ENCODE results near the gene CDR2.
"Not testable (repeated sequence)": the region's sequence is repeated elsewhere in the genome, so short reads cannot be mapped to it uniquely, and the experiment has no call there.

The CDR2 gene

GRCh38 chr16:22374311-22375116 lies at the start of gene CDR2:
Gene CDR2 (minus strand): TSS chr16:22374619. CDS start chr16:22374309, 310 bp downstream.
- Mint-ChIP-seq H3K4me3 (peak within 1 kb of the TSS; percentile 98), H3K9me3 (no peaks in the 10 kb centered on the region), H3K4me1 (peaks cover 46% of the 10 kb centered on the region), H3K27me3 (no peaks in the 10 kb centered on the region), H3K36me3 (ENCODE audit: low read depth) (peaks cover 17% of the 10 kb centered on the region), H3K27ac (peak within 1 kb of the TSS; percentile 92)
- peak; percentile 97 for DNase-seq
- ATAC-seq = peak; percentile 96

GRCh38 chr16:22423716-22424115 lies 49.3 kb upstream of the CDR2 start:
- H3K36me3 Mint-ChIP-seq (ENCODE audit: low read depth) = peaks cover 25% of the 10 kb centered on the region
- no peak for ATAC-seq
- H3K4me1 Mint-ChIP-seq = no peaks in the 10 kb centered on the region
- no peak overlapping the region for H3K4me3 Mint-ChIP-seq
- DNase-seq = no peak
- H3K27ac Mint-ChIP-seq = no peak overlapping the region
- H3K9me3 Mint-ChIP-seq = no peaks in the 10 kb centered on the region
- no peaks in the 10 kb centered on the region for H3K27me3 Mint-ChIP-seq

GRCh38 chr16:22421136-22421535 lies 46.7 kb upstream of the CDR2 start:
- Mint-ChIP-seq H3K27ac (no peak overlapping the region), H3K9me3 (no peaks in the 10 kb centered on the region), H3K4me3 (no peak overlapping the region), H3K36me3 (ENCODE audit: low read depth) (peaks cover 27% of the 10 kb centered on the region), H3K4me1 (no peaks in the 10 kb centered on the region), H3K27me3 (no peaks in the 10 kb centered on the region)
- ATAC-seq = no peak
- DNase-seq = no peak

GRCh38 chr16:22420606-22421135 lies 46.3 kb upstream of the CDR2 start:
- no peak for ATAC-seq
- no peak overlapping the region for H3K27ac Mint-ChIP-seq
- no peaks in the 10 kb centered on the region for H3K27me3 Mint-ChIP-seq
- no peaks in the 10 kb centered on the region for H3K9me3 Mint-ChIP-seq
- H3K4me3 Mint-ChIP-seq = no peak overlapping the region
- no peaks in the 10 kb centered on the region for H3K4me1 Mint-ChIP-seq
- DNase-seq = no peak
- H3K36me3 Mint-ChIP-seq (ENCODE audit: low read depth) = peaks cover 30% of the 10 kb centered on the region

- no peaks in the 10 kb centered on the region for H3K9me3 Mint-ChIP-seq
- H3K27ac Mint-ChIP-seq = no peak overlapping the region
- DNase-seq (no peak), ATAC-seq (no peak)
- peaks cover 31% of the 10 kb centered on the region for H3K36me3 Mint-ChIP-seq (ENCODE audit: low read depth)
- no peak overlapping the region for H3K4me3 Mint-ChIP-seq
- no peaks in the 10 kb centered on the region for H3K4me1 Mint-ChIP-seq
- no peaks in the 10 kb centered on the region for H3K27me3 Mint-ChIP-seq
Observed at GRCh38 chr16:22419908-22420307, 45.5 kb upstream of the CDR2 start.

- Mint-ChIP-seq H3K27me3 (no peaks in the 10 kb centered on the region), H3K27ac (no peak overlapping the region), H3K4me3 (no peak overlapping the region), H3K9me3 (no peaks in the 10 kb centered on the region), H3K36me3 (ENCODE audit: low read depth) (peaks cover 24% of the 10 kb centered on the region), H3K4me1 (no peaks in the 10 kb centered on the region)
- no peak for DNase-seq
- ATAC-seq = no peak
Observed at GRCh38 chr16:22418826-22419225, 44.4 kb upstream of the CDR2 start.

- H3K36me3 Mint-ChIP-seq (ENCODE audit: low read depth) = peaks cover 20% of the 10 kb centered on the region
- H3K27me3 Mint-ChIP-seq, H3K4me3 Mint-ChIP-seq, DNase-seq, ATAC-seq, H3K9me3 Mint-ChIP-seq, H3K4me1 Mint-ChIP-seq, H3K27ac Mint-ChIP-seq: not testable (repeated sequence)
Observed at GRCh38 chr16:22417798-22418197, 43.4 kb upstream of the CDR2 start.

GRCh38 chr16:22417019-22417418 lies 42.6 kb upstream of the CDR2 start:
- peaks cover 20% of the 10 kb centered on the region for H3K36me3 Mint-ChIP-seq (ENCODE audit: low read depth)
- no peak overlapping the region for H3K4me3 Mint-ChIP-seq
- no peaks in the 10 kb centered on the region for H3K9me3 Mint-ChIP-seq
- no peaks in the 10 kb centered on the region for H3K27me3 Mint-ChIP-seq
- no peak for DNase-seq
- no peak overlapping the region for H3K27ac Mint-ChIP-seq
- no peak for ATAC-seq
- H3K4me1 Mint-ChIP-seq = no peaks in the 10 kb centered on the region

GRCh38 chr16:22413819-22414218 lies 39.4 kb upstream of the CDR2 start:
- DNase-seq = no peak
- Mint-ChIP-seq H3K27ac (no peak overlapping the region), H3K4me3 (no peak overlapping the region), H3K4me1 (no peaks in the 10 kb centered on the region), H3K27me3 (no peaks in the 10 kb centered on the region), H3K9me3 (no peaks in the 10 kb centered on the region), H3K36me3 (ENCODE audit: low read depth) (peaks cover 8% of the 10 kb centered on the region)
- ATAC-seq = no peak

GRCh38 chr16:22407486-22407885 lies 33.1 kb upstream of the CDR2 start:
- no peak for ATAC-seq
- Mint-ChIP-seq H3K36me3 (ENCODE audit: low read depth) (peaks cover 3% of the 10 kb centered on the region), H3K27me3 (no peaks in the 10 kb centered on the region), H3K9me3 (no peaks in the 10 kb centered on the region), H3K4me3 (no peak overlapping the region), H3K27ac (no peak overlapping the region), H3K4me1 (no peaks in the 10 kb centered on the region)
- no peak for DNase-seq

GRCh38 chr16:22402191-22402590 lies 27.8 kb upstream of the CDR2 start:
- H3K27me3 Mint-ChIP-seq = no peaks in the 10 kb centered on the region
- H3K4me1 Mint-ChIP-seq = no peaks in the 10 kb centered on the region
- DNase-seq (no peak), ATAC-seq (no peak)
- no peak overlapping the region for H3K4me3 Mint-ChIP-seq
- no peaks in the 10 kb centered on the region for H3K9me3 Mint-ChIP-seq
- peaks cover 5% of the 10 kb centered on the region for H3K36me3 Mint-ChIP-seq (ENCODE audit: low read depth)
- no peak overlapping the region for H3K27ac Mint-ChIP-seq

- Mint-ChIP-seq H3K36me3 (ENCODE audit: low read depth) (peaks cover 5% of the 10 kb centered on the region), H3K27ac (no peak overlapping the region), H3K4me3 (no peak overlapping the region), H3K9me3 (no peaks in the 10 kb centered on the region), H3K27me3 (no peaks in the 10 kb centered on the region), H3K4me1 (no peaks in the 10 kb centered on the region)
- ATAC-seq = no peak
- DNase-seq = no peak
Observed at GRCh38 chr16:22400900-22401299, 26.5 kb upstream of the CDR2 start.

- H3K9me3 Mint-ChIP-seq = no peaks in the 10 kb centered on the region
- H3K27ac Mint-ChIP-seq = no peak overlapping the region
- H3K4me1 Mint-ChIP-seq = no peaks in the 10 kb centered on the region
- peaks cover 5% of the 10 kb centered on the region for H3K36me3 Mint-ChIP-seq (ENCODE audit: low read depth)
- ATAC-seq = no peak
- no peaks in the 10 kb centered on the region for H3K27me3 Mint-ChIP-seq
- no peak overlapping the region for H3K4me3 Mint-ChIP-seq
- no peak for DNase-seq
Observed at GRCh38 chr16:22397931-22398330, 23.5 kb upstream of the CDR2 start.

- H3K9me3 Mint-ChIP-seq = no peaks in the 10 kb centered on the region
- no peak for DNase-seq
- no peaks in the 10 kb centered on the region for H3K27me3 Mint-ChIP-seq
- H3K36me3 Mint-ChIP-seq (ENCODE audit: low read depth) = peaks cover 5% of the 10 kb centered on the region
- no peak overlapping the region for H3K27ac Mint-ChIP-seq
- no peak overlapping the region for H3K4me3 Mint-ChIP-seq
- no peak for ATAC-seq
- H3K4me1 Mint-ChIP-seq = no peaks in the 10 kb centered on the region
Observed at GRCh38 chr16:22397464-22397863, 23.0 kb upstream of the CDR2 start.

GRCh38 chr16:22395960-22396359 lies 21.5 kb upstream of the CDR2 start:
- no peaks in the 10 kb centered on the region for H3K27me3 Mint-ChIP-seq
- no peak overlapping the region for H3K27ac Mint-ChIP-seq
- no peaks in the 10 kb centered on the region for H3K4me1 Mint-ChIP-seq
- H3K9me3 Mint-ChIP-seq = no peaks in the 10 kb centered on the region
- no peak overlapping the region for H3K4me3 Mint-ChIP-seq
- no peak for ATAC-seq
- DNase-seq = no peak
- peaks cover 5% of the 10 kb centered on the region for H3K36me3 Mint-ChIP-seq (ENCODE audit: low read depth)
